ENCODE results near the gene NDUFAF5.

- no peak for TF ChIP-seq POLR2A (IDR thresholded peaks at IDR 0.05)
- TF ChIP-seq CTCF (IDR thresholded peaks at IDR 0.05) = no peak
Measured at GRCh38 chr20:13794667-13795066, 9.8 kb downstream of the NDUFAF5 start.

Measured in heart left ventricle (tissue), 13 donors.